WTC11 (cell line): ENCODE data around the gene TRMT2A.

Experiments used
- CREM ChIP-seq: sonication (generic); formaldehyde crosslinking; IDR thresholded peaks from 2 replicates; pipeline ENCODE4 v1.8.1; 2022; ENCODE audit warnings: mild to moderate bottlenecking, missing genetic modification reagents, moderate library complexity
- TF ChIP-seq, protein P1 (sequence below): fragments of 200-600 bp; IDR thresholded peaks from 2 replicates; pipeline ENCODE4 v1.8.0; 2022; ENCODE audit warnings: antibody characterized with exemption

DNA sequence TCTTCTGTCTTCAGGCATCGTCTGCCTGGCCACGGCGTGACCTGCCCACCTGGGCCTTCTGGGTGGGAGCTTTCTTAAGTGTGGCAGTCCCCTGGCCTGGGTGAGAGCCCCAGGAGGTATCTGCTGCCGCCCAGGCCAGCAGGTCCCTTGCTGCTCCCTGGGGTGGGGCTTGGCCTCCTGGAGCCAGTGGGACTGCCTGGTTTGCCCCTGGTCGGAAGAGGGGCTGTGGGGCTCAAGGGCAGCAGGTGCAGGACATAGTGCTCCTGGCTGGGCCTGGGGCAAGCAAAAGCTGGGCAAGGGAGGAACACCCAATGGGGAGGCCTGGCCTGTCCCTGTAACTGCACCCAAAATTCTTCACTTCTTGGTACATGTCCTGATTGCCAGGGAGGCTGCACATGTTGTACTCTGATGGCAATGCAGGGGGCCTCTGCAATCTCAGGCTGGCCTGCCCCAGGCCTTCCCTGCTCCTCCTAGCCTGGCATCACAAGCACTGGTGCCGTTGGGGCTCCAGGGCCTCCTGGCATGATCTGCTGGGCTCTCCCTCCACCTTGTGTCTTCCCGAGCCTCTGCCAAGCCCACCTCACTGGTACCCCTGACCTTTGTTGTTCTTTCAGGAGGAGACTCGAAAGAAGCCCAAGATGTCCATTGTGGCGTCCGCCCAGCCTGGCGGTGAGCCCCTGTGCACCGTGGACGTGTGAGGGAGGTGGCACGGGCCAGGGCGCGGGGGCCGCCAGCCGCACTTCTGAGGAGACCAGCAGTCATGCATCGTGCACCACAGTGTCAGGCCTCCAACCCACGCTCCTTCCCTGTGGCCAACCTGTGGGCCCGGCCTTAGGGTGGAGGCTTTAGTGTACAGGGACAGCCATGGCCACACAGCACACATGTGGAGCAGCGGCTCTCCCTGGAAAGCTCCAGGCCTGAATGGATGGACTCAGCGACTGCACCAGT is 7.3 kb downstream of the TRMT2A start:
- TF ChIP-seq, protein P1, sequence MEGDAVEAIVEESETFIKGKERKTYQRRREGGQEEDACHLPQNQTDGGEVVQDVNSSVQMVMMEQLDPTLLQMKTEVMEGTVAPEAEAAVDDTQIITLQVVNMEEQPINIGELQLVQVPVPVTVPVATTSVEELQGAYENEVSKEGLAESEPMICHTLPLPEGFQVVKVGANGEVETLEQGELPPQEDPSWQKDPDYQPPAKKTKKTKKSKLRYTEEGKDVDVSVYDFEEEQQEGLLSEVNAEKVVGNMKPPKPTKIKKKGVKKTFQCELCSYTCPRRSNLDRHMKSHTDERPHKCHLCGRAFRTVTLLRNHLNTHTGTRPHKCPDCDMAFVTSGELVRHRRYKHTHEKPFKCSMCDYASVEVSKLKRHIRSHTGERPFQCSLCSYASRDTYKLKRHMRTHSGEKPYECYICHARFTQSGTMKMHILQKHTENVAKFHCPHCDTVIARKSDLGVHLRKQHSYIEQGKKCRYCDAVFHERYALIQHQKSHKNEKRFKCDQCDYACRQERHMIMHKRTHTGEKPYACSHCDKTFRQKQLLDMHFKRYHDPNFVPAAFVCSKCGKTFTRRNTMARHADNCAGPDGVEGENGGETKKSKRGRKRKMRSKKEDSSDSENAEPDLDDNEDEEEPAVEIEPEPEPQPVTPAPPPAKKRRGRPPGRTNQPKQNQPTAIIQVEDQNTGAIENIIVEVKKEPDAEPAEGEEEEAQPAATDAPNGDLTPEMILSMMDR = no peak
- TF ChIP-seq CREM (CRISPR knock-in tag) = no peak
